HG03378 (cell line): ENCODE data around the gene HELZ2.

Experiments
- ATAC-seq: cut with Tn5 transposase; IDR thresholded peaks from one replicate; pipeline ENCODE4 v1.9.1; 2021; ENCODE audit warnings: mild to moderate bottlenecking, moderate library complexity; ENCODE audit not compliant: unreplicated experiment

The HELZ2 gene

DNA sequence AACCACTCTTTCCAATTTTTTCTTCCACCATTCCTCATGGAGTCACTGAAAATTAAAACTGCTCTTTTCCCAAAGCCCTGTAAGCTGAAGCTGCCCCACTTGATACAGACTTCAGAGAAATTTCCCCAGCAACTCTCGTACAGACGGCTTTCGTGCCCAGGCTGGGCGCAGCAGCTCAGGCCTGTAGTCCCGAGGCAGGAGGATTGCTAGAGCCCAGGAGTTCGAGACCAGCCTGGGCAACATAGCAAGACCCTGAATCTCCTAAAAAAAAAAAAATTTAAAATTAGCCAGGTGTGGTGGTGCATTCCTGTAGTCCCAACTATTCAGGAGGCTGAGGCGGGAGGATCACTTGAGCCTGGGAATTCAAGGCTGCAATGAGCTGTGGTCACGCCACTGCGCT, 46.9 kb downstream of the HELZ2 start:
- ATAC-seq: no peak

- no peak for ATAC-seq
Observed at GRCh38 chr20:63525971-63526370, 48.1 kb downstream of the HELZ2 start.

DNA sequence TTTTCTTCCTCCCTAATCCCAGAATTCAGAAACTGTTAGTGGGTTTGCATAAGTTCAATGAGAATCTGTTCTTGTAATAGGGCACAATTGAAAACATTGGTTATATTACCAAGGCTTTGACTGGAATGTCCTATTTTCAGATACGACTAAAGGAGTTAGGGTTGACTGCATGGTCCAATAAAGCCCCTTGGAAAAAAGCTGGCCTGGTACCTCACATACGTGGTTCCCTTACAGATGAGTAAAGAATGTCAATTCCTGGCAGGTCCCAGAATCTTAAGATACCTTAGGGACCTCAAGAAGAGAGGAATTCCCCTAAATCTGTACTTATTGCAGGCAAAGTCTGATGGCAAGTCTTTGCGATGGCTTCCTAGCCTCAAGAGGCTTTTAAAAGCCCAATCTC, 48.9 kb downstream of the HELZ2 start:
- no peak for ATAC-seq
